HepG2 (cell line): ENCODE data around the gene MCOLN1. TPM values are rescaled to one million over a fixed set of nuclear protein-coding genes. Genes with fewer than 3 reads are reported as not detected.

Experiments
- ETV5 ChIP-seq: IDR thresholded peaks from 2 replicates; pipeline ENCODE4 v1.6.1; 2018; ENCODE audit warnings: missing biosample characterization, missing genetic modification reagents, inconsistent platforms, borderline replicate concordance
- GLI4 ChIP-seq: sonication (generic); formaldehyde crosslinking; IDR thresholded peaks from 2 replicates; pipeline ENCODE4 v1.5.1; 2020; ENCODE audit warnings: missing genetic modification reagents, mild to moderate bottlenecking, moderate library complexity, borderline replicate concordance
- PAWR ChIP-seq: sonication (generic); formaldehyde crosslinking; IDR thresholded peaks from 2 replicates; pipeline ENCODE4 v1.4.0; 2020; ENCODE audit warnings: missing genetic modification reagents, mild to moderate bottlenecking, borderline replicate concordance
- PHF8 ChIP-seq: sonication (generic); formaldehyde crosslinking; IDR thresholded peaks from 2 replicates; pipeline ENCODE4 v1.5.0; 2020; ENCODE audit warnings: missing genetic modification reagents
- RNF2 ChIP-seq: fragments of 450-650 bp; conservative IDR thresholded peaks from 2 replicates; pipeline ENCODE4 v1.6.1; 2016; ENCODE audit warnings: low read depth
- TBP ChIP-seq: sonication (generic); formaldehyde crosslinking; IDR thresholded peaks from 2 replicates; pipeline ENCODE4 v1.5.0; 2020; ENCODE audit warnings: missing genetic modification reagents
- ZFP1 ChIP-seq: IDR thresholded peaks from 2 replicates; pipeline ENCODE4 v1.6.1; 2016
- ZFP62 ChIP-seq: sonication (generic); formaldehyde crosslinking; IDR thresholded peaks from 2 replicates; pipeline ENCODE4 v1.4.0; 2020; ENCODE audit warnings: missing genetic modification reagents
- ZNF225 ChIP-seq: sonication (generic); formaldehyde crosslinking; IDR thresholded peaks from 2 replicates; pipeline ENCODE4 v1.4.0; 2020; ENCODE audit warnings: mild to moderate bottlenecking, missing genetic modification reagents
- ZNF432 ChIP-seq: sonication (generic); formaldehyde crosslinking; IDR thresholded peaks from 2 replicates; pipeline ENCODE4 v1.5.0; 2020; ENCODE audit warnings: missing genetic modification reagents, mild to moderate bottlenecking, borderline replicate concordance
- ZNF589 ChIP-seq: sonication (generic); formaldehyde crosslinking; conservative IDR thresholded peaks from 2 replicates; pipeline ENCODE4 v1.8.0; 2022; ENCODE audit warnings: mild to moderate bottlenecking, moderate library complexity, missing genetic modification reagents
- ZSCAN29 ChIP-seq: sonication (generic); formaldehyde crosslinking; conservative IDR thresholded peaks from 2 replicates; pipeline ENCODE4 v1.4.0; 2020; ENCODE audit warnings: mild to moderate bottlenecking, missing genetic modification reagents
- polyA plus RNA-seq, 8 experiments: library from polyadenylated mRNA; depleted of rRNA in 3 of 8; stranded (reverse) in 7 of 8; unstranded in 1 of 8; fragments of >200 nt; fragmentation: Illumina TruSeq in 4 of 8; extraction: Trizol in 4 of 8; gene quantifications; 2 replicates each; pipeline versions ENCODE4 v1.2.1 to v1.2.3, GENCODE V29; 2011 to 2016; ENCODE audit warnings: low read depth in 4 of 8, missing spikeins in 1 of 8, mixed read lengths in 1 of 8; ENCODE audit not compliant: insufficient read depth in 1 of 8
- total RNA-seq, 5 experiments: library from RNA; depleted of rRNA; stranded (reverse); fragments of >200 nt; fragmentation: Illumina TruSeq; extraction: Trizol; gene quantifications; 2 replicates each; pipeline ENCODE4 v1.2.3, GENCODE V29; 2016; ENCODE audit warnings: low read depth in 1 of 5
- TF ChIP-seq, protein P1 (sequence below): conservative IDR thresholded peaks from 2 replicates; pipeline ENCODE4 v1.6.1; 2018; ENCODE audit warnings: missing genetic modification reagents
- TF ChIP-seq, protein P2 (sequence below): sonication (generic); formaldehyde crosslinking; IDR thresholded peaks from 2 replicates; pipeline ENCODE4 v1.5.1; 2020; ENCODE audit warnings: missing genetic modification reagents, mild to moderate bottlenecking, borderline replicate concordance
- TF ChIP-seq, protein P3 (sequence below): sonication (generic); formaldehyde crosslinking; IDR thresholded peaks from 2 replicates; pipeline ENCODE4 v1.8.0; 2022; ENCODE audit warnings: mild to moderate bottlenecking, missing genetic modification reagents, borderline replicate concordance
- TF ChIP-seq, protein P4 (sequence below): sonication (generic); formaldehyde crosslinking; IDR thresholded peaks from 2 replicates; pipeline ENCODE4 v1.4.0; 2020; ENCODE audit warnings: missing genetic modification reagents
- TF ChIP-seq, protein P5 (sequence below): IDR thresholded peaks from 2 replicates; pipeline ENCODE4 v1.6.1; 2016; ENCODE audit warnings: low read depth, missing genetic modification reagents, missing compliant biosample characterization

MCOLN1 gene
- total and polyA plus RNA-seq, 2 of the 13 experiments (the other 11 are each of a cell fraction or from before 2014, with no cell fraction given): 3.4 to 15.7 TPM

DNA sequence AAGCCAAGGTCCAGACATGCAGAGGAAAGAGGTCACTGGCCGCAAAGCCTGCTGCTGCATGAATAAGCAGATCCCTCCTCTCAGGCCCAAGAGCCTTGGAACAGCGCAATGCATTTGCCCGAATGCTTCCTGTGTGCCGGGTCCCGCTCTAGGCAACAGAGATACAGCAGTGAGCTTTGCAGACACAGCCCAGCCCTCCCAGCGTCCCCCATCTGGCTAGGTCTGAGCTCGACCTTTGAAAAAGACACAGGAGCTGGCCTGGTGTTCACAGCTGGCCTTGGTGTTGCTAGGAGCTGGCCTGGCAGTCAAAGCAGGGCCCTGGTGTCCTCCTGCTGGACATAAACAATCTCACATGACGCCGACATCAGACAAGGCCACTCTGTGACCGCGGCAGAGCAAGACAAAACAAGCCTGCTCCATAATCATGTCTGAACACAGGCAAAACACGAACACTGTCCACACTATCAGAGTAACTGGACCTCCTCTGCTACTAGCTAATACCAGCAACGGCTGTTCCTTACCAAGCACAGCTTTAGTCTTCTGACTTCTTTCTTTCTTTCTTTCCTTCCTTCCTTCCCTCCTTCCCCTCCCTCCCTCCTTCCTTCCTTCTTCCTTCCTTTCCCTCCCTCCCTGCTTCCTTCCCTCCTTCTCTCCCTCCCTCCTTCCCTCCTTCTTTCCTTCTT is 27.9 kb upstream of the MCOLN1 start (continued):
- TF ChIP-seq, protein P1, sequence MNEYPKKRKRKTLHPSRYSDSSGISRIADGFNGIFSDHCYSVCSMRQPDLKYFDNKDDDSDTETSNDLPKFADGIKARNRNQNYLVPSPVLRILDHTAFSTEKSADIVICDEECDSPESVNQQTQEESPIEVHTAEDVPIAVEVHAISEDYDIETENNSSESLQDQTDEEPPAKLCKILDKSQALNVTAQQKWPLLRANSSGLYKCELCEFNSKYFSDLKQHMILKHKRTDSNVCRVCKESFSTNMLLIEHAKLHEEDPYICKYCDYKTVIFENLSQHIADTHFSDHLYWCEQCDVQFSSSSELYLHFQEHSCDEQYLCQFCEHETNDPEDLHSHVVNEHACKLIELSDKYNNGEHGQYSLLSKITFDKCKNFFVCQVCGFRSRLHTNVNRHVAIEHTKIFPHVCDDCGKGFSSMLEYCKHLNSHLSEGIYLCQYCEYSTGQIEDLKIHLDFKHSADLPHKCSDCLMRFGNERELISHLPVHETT (CRISPR knock-in tag): 0 out of 2 replicates have a peak, but pooled peaks have one; percentile 46
- TF ChIP-seq ETV5 (peak; percentile 50; the same call in 1 of the 2 replicates), PAWR (CRISPR knock-in tag) (no peak), RNF2 (no peak), ZFP1 (CRISPR knock-in tag) (no peak), GLI4 (CRISPR knock-in tag) (no peak), ZNF225 (CRISPR knock-in tag) (no peak), ZFP62 (CRISPR knock-in tag) (no peak), ZSCAN29 (no peak), TBP (no peak), PHF8 (CRISPR knock-in tag) (peak; percentile 64; the same call in 1 of the 2 replicates), ZNF589 (no peak), ZNF432 (CRISPR knock-in tag) (no peak)
- TF ChIP-seq, protein P2, sequence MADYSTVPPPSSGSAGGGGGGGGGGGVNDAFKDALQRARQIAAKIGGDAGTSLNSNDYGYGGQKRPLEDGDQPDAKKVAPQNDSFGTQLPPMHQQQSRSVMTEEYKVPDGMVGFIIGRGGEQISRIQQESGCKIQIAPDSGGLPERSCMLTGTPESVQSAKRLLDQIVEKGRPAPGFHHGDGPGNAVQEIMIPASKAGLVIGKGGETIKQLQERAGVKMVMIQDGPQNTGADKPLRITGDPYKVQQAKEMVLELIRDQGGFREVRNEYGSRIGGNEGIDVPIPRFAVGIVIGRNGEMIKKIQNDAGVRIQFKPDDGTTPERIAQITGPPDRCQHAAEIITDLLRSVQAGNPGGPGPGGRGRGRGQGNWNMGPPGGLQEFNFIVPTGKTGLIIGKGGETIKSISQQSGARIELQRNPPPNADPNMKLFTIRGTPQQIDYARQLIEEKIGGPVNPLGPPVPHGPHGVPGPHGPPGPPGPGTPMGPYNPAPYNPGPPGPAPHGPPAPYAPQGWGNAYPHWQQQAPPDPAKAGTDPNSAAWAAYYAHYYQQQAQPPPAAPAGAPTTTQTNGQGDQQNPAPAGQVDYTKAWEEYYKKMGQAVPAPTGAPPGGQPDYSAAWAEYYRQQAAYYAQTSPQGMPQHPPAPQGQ (CRISPR knock-in tag): no peak
- TF ChIP-seq, protein P3, sequence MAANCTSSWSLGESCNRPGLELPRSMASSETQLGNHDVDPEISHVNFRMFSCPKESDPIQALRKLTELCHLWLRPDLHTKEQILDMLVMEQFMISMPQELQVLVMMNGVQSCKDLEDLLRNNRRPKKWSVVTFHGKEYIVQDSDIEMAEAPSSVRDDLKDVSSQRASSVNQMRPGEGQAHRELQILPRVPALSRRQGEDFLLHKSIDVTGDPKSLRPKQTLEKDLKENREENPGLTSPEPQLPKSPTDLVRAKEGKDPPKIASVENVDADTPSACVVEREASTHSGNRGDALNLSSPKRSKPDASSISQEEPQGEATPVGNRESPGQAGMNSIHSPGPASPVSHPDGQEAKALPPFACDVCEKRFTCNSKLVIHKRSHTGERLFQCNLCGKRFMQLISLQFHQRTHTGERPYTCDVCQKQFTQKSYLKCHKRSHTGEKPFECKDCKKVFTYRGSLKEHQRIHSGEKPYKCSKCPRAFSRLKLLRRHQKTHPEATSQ (CRISPR knock-in tag): no peak
- TF ChIP-seq, protein P4, sequence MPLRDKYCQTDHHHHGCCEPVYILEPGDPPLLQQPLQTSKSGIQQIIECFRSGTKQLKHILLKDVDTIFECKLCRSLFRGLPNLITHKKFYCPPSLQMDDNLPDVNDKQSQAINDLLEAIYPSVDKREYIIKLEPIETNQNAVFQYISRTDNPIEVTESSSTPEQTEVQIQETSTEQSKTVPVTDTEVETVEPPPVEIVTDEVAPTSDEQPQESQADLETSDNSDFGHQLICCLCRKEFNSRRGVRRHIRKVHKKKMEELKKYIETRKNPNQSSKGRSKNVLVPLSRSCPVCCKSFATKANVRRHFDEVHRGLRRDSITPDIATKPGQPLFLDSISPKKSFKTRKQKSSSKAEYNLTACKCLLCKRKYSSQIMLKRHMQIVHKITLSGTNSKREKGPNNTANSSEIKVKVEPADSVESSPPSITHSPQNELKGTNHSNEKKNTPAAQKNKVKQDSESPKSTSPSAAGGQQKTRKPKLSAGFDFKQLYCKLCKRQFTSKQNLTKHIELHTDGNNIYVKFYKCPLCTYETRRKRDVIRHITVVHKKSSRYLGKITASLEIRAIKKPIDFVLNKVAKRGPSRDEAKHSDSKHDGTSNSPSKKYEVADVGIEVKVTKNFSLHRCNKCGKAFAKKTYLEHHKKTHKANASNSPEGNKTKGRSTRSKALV (CRISPR knock-in tag): 0 out of 2 replicates have a peak, but pooled peaks have one; percentile 58
- TF ChIP-seq, protein P5, sequence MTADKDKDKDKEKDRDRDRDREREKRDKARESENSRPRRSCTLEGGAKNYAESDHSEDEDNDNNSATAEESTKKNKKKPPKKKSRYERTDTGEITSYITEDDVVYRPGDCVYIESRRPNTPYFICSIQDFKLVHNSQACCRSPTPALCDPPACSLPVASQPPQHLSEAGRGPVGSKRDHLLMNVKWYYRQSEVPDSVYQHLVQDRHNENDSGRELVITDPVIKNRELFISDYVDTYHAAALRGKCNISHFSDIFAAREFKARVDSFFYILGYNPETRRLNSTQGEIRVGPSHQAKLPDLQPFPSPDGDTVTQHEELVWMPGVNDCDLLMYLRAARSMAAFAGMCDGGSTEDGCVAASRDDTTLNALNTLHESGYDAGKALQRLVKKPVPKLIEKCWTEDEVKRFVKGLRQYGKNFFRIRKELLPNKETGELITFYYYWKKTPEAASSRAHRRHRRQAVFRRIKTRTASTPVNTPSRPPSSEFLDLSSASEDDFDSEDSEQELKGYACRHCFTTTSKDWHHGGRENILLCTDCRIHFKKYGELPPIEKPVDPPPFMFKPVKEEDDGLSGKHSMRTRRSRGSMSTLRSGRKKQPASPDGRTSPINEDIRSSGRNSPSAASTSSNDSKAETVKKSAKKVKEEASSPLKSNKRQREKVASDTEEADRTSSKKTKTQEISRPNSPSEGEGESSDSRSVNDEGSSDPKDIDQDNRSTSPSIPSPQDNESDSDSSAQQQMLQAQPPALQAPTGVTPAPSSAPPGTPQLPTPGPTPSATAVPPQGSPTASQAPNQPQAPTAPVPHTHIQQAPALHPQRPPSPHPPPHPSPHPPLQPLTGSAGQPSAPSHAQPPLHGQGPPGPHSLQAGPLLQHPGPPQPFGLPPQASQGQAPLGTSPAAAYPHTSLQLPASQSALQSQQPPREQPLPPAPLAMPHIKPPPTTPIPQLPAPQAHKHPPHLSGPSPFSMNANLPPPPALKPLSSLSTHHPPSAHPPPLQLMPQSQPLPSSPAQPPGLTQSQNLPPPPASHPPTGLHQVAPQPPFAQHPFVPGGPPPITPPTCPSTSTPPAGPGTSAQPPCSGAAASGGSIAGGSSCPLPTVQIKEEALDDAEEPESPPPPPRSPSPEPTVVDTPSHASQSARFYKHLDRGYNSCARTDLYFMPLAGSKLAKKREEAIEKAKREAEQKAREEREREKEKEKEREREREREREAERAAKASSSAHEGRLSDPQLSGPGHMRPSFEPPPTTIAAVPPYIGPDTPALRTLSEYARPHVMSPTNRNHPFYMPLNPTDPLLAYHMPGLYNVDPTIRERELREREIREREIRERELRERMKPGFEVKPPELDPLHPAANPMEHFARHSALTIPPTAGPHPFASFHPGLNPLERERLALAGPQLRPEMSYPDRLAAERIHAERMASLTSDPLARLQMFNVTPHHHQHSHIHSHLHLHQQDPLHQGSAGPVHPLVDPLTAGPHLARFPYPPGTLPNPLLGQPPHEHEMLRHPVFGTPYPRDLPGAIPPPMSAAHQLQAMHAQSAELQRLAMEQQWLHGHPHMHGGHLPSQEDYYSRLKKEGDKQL (CRISPR knock-in tag): no peak
